ENCODE data around the gene PER1. TPM values are rescaled to one million over a fixed set of nuclear protein-coding genes. Genes with fewer than 3 reads are reported as not detected.

The PER1 gene
- total and polyA plus RNA-seq, 2 of the 4 experiments (the other 2 are of a cell fraction): 3.4 to 10.5 TPM

- POLR2A ChIA-PET (ENCODE audit: unreplicated experiment): no interaction called here
- CTCF ChIA-PET: no interaction called here
- no peak overlapping the region for H3K4me2 ChIP-seq (ENCODE audit: low read depth, low read length)
These were observed 23.9 kb downstream of the PER1 start for GRCh38 chr17:8128125-8128784.

More at GRCh38 chr17:8128125-8128784, 23.9 kb downstream of the PER1 start:
- Histone ChIP-seq H3K4me1 (ENCODE audit: control insufficient read depth, insufficient read depth, low read length) (peaks cover 8% of the 10 kb centered on the region), H2BK15ac (ENCODE audit: low read depth, low read length) (no peak overlapping the region), H3K9me1 (ENCODE audit: insufficient read depth, low read length) (peaks cover 7% of the 10 kb centered on the region; the same call in 1 of the 2 replicates), H4K91ac (ENCODE audit: insufficient read depth, low read depth, low read length) (no peak overlapping the region), H3K56ac (ENCODE audit: extremely low read depth, insufficient read depth, low read length) (no peak overlapping the region), H3K27me3 (ENCODE audit: control insufficient read depth, insufficient read depth, low read length) (no peaks in the 10 kb centered on the region), H2AFZ (replicated peaks; ENCODE audit: low read length, poor library complexity) (no peak overlapping the region), H3K23ac (ENCODE audit: low read depth, low read length) (no peak overlapping the region), H3K9ac (ENCODE audit: low read depth, low read length) (no peak overlapping the region), H2BK20ac (ENCODE audit: low read depth, low read length) (no peak overlapping the region), H2AK9ac (replicated peaks; ENCODE audit: low read depth, low read length, poor library complexity) (no peak overlapping the region), H4K8ac (ENCODE audit: low read depth in 2 of 2, low read length in 2 of 2) (no peak overlapping the region), H3K9me3 (ENCODE audit: control insufficient read depth, insufficient read depth, low read length) (no peaks in the 10 kb centered on the region), H3K27ac (ENCODE audit: insufficient read depth, low read length) (no peak overlapping the region), H4K20me1 (ENCODE audit: insufficient read depth, low read length) (no peaks in the 10 kb centered on the region), H2BK120ac (ENCODE audit: low read depth, low read length) (no peak overlapping the region), H2BK5ac (ENCODE audit: low read depth, low read length, poor library complexity, severe bottlenecking) (no peak overlapping the region), H3K4me3 (ENCODE audit: insufficient read depth, low read depth, low read length) (no peak overlapping the region), H3K14ac (replicated peaks; ENCODE audit: low read depth, low read length) (no peak overlapping the region), H3K4ac (ENCODE audit: low read depth, low read length) (no peak overlapping the region), H2AK5ac (ENCODE audit: low read depth, low read length) (no peak overlapping the region), H3K79me1 (ENCODE audit: low read depth in 1 of 2, low read length in 2 of 2) (no peaks in the 10 kb centered on the region; a peak in 1 of 4 replicates), H3K18ac (ENCODE audit: low read depth, low read length) (no peak overlapping the region), H4K5ac (ENCODE audit: low read depth, low read length) (no peak overlapping the region), H3K36me3 (ENCODE audit: control insufficient read depth, insufficient read depth, low read length) (no peaks in the 10 kb centered on the region)
- dilution Hi-C loops (cut with HindIII; ENCODE audit: low sequenced_read_pairs, unreplicated experiment) (no loop called here), intact Hi-C loops (cut with micrococcal nuclease) (no loop called here), in situ Hi-C loops (cut with MboI; ENCODE audit: low sequenced_read_pairs) (no loop called here)
- DNase-seq: no peak
- no TSS peak for BruUV-seq (replicated peaks)
- TF ChIP-seq BHLHE40 (IDR thresholded peaks at IDR 0.05; ENCODE audit: low read depth, low read length): no peak
- no peak for TF ChIP-seq FOS (IDR thresholded peaks at IDR 0.05; ENCODE audit: low read depth, low read length)
- no peak for TF ChIP-seq ELK1 (IDR thresholded peaks at IDR 0.05; ENCODE audit: borderline replicate concordance, low read depth, low read length)
- no peak for TF ChIP-seq CHD1 (IDR thresholded peaks at IDR 0.05; ENCODE audit: low read depth, low read length)
- TF ChIP-seq RFX5 (IDR thresholded peaks at IDR 0.05; ENCODE audit: low read depth, low read length): no peak
- no peak for TF ChIP-seq CTCF (conservative IDR thresholded peaks at IDR 0.05; ENCODE audit: low read depth, low read length)
- no peak for TF ChIP-seq CEBPB (IDR thresholded peaks at IDR 0.05; ENCODE audit: low read depth, low read length)
- TF ChIP-seq NFE2L2 (IDR thresholded peaks at IDR 0.05; ENCODE audit: low read depth, low read length): no peak
- TF ChIP-seq POLR2A (IDR thresholded peaks at IDR 0.05; ENCODE audit: low read depth, low read length): no peak
- no peak for TF ChIP-seq MXI1 (IDR thresholded peaks at IDR 0.05; ENCODE audit: borderline replicate concordance, low read depth, low read length)
- no peak for TF ChIP-seq MAFK (IDR thresholded peaks at IDR 0.05; ENCODE audit: low read depth, low read length)
- TF ChIP-seq RAD21 (IDR thresholded peaks at IDR 0.05; ENCODE audit: low read length): no peak
- TF ChIP-seq USF2 (IDR thresholded peaks at IDR 0.05; ENCODE audit: low read depth, low read length): no peak
- TF ChIP-seq MAZ (IDR thresholded peaks at IDR 0.05; ENCODE audit: borderline replicate concordance, low read depth, low read length): no peak
- 94% methylated on average over 5 of the region's 14 CpGs; no CpG with 5 or more reads in 1 of the 2 experiments for WGBS, 2 experiments (ENCODE audit: extremely low coverage in 2 of 2, insufficient read length in 1 of 2)
- no peak for ATAC-seq (ENCODE audit: low read depth)

Data from IMR-90 (cell line).